NCI-H2107 treated with DMSO at 0.1 percent for 48 hours (cell line): ENCODE data around the gene RANBP3.

Source experiments
- DNase-seq: peaks from one replicate; lab custom pipeline; 2025; ENCODE audit not compliant: unreplicated experiment; lab: John Stamatoyannopoulos, UW

RANBP3 gene

DNA sequence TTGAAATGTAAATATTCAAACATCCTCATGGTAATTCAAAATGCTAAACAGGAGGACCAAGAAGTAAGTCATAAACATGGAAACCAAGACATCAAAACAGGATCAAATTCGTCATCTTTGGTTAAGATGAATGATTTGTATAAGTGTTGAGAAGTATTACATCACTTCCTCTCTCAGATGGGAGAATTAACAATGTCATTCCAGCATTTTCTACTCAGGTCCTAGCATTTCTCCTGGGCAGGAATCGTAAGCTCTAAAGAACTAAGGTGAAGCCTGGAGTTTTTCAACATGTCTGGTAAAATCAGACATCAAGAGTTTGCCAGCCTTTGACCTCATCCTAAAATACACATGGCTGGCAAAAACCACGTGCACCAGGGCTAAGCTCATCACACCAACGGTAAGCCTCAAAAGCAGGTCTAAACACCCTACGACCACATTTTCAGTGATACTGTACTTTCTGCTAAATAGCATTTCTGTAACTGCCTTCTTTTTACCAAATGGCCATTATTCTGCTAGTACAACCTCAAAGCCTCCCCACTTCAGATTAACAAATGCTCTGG is 24.8 kb downstream of the RANBP3 start:
- DNase-seq, result no peak

DNA sequence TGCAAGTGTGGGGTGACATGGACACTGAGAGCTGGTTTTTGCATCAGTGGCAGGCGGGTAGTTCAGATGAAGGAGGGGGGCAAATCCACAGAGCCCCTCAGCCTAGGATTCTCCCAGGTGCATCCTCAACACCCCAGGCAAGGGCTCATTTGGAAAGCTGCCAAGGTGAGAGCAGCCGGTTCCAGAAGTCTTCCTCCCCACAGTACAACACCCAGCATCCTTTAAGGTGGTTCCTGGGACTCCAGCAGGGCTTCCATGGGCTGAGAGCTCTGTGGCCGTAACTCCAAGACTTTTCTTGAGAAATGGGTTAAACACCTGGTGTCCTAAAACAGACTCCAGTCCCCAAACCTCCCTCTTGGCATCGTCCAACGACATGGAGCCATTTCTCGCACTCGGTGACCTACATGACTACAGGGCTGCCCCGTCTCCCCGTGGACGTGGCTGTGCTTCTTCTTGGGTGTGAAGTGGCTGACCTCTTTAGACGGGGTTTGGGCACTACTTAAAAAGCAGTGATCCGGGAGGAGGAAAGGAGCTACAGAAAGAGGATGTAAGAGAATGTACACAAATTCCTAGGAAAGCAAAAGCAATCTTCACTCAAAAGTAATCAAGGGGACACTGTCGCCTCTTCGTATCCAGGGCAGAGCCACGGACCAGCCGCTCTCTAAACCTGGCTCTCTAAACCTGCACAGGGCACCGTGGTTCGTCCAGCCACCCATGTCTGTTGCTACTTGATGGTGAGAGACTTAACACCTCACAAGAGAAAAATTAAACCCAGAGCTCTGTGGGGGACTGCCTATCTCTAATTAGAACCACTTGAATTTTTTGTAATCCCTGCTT is 25.5 kb downstream of the RANBP3 start:
- DNase-seq, result no peak

DNA sequence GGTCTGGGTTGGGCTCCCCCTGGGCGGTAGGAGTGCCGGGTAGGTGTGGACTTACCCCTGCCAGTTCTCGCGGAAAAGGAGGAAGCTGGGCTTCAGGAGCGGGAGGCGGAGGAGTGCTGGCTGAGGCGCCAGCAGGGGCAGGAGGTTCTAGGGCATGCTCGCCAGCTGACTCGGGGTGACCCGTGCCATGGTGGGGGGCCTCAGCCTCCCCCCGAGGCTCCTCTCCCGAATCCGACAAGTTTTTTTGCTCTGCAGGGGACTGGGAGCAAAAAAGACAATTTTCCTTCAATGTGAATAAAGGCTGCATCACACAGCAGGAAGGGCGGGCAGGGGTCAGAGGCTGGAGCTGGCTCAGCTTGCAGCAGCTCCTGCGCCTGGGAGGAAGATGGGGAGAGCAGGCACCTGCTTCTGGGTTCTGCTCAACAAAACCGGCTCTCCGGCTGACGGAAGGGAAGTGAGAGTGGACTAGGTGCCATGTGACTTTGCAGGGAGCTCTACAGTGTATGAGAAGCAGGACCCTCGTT is 26.5 kb downstream of the RANBP3 start:
- DNase-seq, result no peak

DNA sequence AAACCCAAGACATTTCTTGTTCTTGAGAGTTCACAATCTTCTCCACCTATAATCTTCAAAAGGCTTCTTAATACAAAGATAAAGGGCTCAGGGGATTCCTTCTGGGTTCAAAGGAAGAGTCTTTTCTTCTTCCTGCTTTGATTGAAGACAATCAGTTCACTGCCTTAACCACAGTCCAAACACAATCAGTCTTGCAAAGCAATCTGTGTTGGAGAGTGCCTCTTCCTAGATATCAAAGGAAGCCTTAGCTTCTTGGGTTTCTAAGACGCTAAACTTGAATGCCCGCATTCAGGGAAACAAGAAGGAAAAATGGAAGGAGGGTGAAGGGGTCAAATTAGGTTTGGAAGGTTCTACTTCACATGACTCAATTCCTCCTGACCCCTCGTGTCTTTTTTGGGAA is 27.2 kb downstream of the RANBP3 start:
- DNase-seq, result no peak

DNA sequence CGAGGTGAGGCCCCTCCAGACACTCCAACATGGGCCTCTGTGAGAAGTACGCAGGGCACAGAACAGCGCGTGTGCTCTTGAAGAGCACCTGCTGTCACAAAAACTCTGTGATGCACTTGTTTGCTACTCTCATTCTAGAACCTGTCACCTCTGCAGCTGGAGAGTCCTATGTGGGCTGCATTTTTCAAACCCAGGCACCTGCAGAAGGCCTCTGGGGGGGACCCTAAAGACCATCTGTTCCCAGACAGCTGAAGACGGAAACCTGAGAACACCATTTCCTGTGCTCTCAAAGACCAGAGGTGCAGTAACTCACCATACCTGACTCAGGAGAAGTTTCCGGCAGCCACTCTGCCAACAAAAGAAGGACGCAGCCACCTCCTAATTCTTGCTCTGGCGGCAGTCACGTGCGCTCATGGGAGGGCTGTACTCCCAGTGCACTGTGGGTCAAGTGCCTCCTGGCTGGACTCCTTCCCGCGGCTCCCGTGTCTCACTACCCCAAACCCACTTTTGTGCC is 28.1 kb downstream of the RANBP3 start:
- peak; percentile 93 for DNase-seq

DNA sequence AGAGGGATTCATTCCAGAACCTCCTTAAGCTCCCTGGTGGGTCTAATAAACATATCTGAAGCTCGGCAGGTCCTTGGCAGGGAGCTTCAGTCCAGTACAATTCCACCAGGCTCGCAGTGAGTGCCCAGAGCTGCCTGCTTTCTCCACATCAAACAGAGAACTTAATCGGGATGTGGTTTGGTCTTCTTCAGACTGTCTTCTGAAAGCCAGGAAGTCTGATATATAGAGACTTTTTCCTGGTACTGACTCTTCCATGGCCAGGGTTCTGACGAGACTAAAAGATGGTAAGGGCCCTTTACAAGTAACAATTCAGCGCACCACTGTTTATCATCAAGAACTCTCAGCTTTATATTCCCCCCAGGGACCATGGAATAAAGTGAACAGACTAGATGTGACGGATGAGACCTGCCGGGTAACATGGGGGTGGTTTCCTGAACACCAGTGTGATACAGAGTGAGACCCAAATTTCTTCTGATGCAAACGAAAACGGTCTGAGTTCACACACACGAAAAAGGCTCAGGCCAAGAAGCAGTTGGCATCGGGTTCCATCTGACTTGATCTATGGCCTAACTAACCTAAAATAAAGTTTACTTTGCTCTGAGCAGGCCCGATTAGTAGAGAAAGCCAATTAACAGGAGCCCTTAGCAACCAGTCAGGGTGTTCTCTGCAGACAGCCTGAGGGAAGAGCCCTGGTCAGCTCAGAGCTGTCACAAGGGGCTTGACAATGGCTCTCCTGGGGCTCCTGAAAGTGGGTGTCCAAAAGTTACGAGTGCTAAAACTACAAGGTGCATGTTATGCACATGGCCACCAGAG is 29.0 kb downstream of the RANBP3 start:
- no peak for DNase-seq

DNA sequence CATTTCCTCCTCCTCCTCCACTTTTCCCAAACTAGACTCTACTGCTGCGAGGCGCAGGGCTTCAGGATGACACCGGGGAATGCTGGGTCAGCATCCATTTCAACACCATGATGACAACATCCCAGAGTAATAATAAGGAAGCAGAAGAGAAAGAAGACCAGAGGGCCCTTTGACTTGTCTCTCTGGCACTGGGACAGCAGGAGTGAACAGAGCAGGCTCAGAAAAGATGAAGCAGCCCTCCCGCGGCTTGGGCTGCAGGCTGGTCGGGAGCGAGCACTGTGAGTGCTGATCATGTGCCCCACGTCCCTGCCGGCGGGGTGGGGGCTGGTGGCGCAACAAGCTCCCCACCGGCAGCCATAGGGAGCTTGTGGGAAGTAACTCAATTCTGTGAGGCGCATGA is 30.5 kb downstream of the RANBP3 start:
- DNase-seq, result no peak

DNA sequence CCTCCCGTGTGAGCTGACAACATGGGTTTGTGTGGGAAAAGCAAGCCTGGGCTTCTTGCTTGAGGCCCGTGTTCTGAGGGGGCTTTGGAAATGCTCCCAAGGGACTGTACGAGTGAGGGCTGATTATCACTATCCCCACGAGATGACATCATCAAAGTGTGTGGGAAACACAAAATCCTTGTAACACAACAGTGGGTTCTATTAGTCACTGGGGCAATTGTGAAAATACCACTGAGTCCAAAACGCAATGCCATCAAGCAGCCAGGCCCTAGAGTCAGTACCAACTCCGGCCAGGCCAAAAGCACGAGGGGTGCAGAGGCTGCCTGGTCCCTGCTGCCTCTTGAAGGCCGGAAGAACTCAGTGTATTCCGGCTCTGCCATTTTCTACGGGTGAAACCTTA is 34.3 kb downstream of the RANBP3 start:
- no peak for DNase-seq

DNA sequence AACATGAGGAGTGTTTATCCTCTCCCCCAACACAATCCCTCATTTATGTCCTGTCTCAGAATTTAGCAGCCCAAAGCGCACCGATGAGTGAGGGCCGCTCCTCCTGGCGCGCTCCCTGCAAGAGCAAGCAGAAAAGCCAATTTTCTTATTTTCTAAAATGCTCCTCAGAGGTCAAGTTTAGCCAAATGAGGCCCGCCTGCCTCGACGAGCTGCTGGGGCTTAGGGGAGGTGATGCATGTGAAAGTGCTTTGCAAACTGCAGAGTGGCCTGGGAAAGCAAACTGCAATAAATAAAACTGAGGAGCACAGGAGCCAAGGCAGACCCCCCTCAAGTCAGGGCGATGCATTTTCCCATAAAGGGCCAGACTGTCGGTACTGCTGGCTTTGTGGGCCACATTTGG is 34.9 kb downstream of the RANBP3 start:
- DNase-seq, result no peak

DNA sequence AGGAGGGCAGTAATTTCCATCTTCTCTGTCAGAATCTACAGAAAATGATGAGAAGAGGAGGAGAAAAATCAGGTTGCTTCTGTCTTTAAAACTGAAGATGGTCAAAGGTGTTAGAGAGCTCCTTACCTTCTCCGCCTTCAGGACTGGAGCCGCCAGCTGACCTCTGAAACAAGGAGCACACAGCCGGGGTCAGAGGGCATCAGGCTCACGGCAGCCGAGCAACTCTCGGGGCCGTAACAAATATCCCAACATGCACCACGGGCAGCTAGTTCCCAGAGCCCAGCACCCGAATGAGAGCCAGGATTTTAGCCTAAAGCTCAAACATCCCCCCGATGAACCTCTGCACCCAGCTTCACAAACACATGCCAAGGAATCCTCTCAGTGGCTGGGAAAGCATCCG is 36.3 kb downstream of the RANBP3 start:
- no peak for DNase-seq

DNA sequence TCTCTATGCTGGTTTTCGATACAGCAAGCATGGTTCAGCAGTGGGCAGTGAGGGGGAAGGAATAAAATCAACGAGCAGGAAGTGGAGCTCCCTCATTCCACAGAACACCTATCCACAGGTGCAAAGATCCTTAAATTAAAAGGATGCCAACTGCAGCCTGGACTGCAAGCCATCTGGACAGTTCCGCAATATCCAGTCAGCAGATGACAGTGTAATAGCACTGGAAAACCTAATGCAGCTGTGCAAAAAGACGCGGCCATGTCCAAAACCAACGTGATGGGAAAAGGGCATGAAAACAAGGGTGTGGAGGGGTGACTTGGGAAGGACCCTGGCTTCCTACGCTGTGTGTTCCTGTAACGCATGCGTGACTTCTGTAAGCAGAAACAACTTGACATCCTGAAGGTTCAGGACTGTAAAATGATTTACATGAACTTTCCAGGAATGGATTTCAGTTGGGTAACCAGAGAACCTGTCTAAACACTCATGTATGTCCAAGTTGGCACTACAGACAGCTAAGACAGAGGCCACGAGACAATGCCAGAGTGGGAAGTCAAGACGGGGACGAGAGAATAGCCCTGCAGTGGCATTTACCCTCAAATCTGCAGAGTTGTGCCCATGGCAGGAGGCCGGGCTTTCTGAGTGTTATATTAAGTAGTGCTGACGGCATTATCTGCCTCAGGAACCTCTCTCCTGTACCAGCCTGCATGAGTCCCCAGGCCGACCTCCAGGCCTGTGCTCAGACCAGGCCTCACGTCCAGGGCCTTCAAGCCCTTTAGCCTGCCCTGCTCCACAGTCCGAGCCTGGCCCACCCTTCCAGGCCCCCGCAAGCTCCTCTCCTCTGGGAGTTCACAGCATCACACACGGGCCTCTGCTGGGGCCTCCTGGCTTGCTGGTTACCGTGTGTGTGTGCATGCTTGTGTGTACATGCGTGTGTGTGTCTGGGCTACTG is 37.4 kb downstream of the RANBP3 start:
- no peak for DNase-seq

DNA sequence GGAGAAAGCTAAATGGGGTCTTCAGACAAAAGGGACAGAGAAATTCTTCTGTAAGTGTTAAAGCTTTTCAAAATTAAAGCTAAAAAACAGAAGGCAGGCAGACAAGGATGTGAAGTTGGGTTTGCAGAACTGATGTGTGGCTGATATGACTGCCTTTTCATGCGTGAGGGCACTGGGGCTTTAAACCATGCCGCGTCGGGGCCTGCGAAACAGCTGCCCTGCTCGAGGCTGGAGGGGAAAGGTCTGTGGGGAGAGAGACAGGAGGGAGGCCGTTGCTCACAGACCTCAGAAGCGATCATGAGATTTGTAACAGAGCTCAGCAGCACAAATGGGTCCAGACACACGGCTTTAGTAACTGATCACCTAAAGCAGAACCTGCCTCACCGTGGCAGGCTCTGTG is 40.4 kb downstream of the RANBP3 start:
- no peak for DNase-seq

DNA sequence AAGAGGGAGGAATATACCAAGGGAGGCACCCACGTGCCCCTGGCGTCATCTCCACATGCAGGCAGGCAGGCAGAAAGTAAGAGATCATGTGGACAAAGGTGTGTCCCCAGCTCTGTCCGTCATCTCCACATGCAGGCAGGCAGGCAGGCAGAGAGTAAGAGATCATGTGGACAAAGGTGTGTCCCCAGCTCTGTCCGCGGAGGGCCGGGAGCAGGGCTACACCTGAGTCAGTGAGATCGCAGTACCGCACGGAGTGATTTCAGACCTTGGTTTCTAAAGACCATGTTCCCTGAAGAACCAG is 41.7 kb downstream of the RANBP3 start:
- no peak for DNase-seq

DNA sequence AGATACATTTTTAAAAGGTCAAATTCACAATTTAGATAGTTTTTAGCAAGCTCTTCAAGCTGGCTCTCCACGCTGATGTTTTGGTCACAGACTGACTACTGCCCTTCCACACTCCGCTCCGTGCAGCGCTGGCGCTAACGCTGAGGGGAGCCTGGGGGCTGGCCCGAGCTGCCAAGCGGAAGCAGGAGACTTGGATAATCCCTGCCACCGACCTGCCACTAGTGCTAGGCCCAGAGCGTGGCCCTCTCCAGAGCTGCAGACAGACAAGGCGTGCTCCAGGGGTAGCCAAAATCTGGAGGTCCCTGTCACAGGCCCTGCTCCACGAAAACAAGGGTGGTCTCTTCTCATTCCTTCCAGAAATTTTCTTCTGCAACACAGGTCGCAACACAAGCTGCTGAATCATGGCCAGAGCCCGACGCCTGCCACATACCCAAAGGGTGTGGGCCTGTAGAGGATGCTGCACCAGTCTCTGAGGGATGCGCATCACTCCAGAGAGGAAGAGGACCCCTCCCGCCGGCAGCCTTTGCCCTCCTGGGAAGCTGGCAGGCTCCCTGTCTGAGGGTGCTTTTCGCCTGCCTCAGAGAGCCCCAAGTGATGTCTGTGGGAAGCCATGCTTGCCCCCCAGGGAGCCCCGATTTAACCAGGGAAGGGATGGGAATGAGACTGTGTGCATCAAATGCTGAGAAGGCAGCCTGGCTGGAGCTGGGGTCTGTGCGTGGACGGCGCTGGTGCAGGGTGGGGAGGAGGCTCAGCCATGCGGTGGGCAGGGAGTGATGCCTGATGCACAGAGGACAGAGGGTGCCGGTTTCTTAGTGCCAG is 42.3 kb downstream of the RANBP3 start:
- DNase-seq, result no peak

DNA sequence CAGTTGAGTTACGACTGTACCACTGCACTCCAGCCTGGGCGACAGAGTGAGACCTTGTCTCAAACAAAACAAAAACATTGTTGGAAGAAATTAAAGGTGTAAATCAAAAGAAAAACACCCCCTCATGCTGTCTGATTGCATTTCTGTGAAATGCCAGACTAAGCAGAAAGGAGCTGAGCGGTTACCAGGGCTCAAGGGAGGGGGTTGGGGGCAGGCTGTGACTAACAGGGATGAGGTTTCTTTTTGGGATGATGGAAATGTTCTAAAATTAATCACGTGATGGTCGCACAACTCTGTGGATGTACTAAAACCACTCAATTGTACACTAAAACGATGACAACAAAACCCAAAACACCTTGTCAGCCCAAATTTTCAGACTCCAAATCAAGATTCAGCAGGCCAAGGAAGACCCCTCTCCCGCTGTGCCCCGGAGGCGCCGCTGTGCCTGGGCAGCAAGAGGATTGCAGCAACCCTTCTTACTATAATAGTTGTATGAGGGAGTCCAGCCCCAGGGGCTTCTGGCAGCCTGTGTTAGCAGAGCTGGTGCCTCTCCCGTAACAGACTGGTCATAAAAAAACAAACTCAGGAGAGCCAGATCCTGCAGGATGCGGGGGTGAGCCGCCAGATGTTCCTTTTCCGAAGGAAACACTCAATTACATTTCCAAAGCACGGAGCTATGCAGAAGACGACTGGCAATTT is 43.0 kb downstream of the RANBP3 start:
- no peak for DNase-seq

DNA sequence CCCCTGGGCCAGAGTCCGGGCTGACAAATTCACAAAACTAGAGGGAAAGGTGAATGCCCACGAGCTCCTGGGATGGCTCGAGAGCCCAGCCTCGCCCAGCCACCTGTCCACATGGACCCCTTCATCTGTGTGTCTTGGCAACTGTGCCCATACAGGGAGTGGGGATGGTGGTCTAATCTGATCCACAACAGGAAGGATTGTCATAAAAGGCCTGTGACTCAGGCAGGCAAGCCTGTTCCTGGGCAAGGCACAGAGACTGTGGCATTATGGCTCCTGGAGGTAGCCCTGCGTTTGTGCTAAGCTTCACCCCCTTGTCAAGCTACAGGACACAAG is 43.9 kb downstream of the RANBP3 start:
- no peak for DNase-seq

DNA sequence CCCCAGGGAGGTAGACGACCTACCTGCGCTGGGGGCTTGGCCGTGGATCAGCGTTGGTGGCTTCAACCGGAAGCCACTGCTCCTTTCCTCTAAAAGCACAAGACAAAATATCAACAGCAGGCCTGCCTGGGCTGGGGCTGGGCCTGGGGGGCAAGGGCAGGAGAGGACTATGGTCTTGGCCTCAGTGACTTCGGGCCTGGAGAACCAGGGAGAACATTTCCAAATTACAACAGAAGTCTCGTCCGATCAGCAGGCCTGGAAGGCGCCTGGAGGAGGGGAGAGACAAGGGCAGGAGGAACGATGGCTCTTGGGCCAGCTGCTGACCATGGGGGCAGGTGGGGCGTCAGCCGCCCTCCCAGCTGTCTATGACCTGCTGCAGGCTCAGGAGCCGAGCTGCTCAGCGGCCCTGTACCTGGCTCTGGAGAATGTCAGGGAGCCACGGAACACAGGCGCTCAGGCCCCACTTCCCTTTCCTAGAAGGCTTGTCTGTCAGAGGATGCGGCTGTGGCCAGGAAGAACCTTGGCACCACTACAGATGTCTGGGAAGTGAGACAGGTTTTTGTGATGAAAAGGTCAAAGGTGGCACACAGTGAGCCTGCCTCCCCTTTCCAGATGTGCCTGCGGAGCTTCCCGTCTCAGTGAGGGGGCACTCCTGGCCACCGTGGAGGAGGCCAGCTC is 44.4 kb downstream of the RANBP3 start:
- DNase-seq, result no peak

DNA sequence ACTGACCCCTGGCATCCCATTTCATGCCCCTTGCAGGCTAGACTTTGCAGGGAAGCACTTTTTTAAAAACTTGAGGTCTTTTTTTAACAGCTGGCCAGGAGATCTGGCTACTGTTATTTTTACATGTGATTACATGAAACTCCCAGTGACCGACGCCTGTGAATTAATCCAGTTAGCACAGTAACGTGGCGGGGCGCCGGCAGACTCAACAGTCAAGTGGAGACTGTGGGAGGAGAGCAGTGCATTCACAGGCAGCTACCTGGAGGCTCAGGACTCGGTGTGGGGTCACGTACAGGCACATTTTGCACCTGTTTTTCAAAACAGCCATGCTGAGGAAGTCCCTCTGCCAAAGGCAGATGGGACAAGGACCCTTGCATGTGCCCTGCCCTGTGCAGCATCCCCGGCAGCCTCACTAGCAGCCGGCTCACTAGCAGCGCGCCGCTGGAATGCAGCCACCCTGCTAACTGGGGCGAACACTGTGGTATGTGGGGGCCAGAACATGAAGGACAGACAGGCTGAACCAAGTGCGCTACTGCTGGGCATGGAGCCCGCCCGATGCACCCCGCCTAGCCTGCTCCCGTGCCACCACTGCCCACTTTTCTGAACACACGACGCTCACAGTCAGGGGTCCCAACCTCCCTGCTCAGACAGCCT is 45.2 kb downstream of the RANBP3 start:
- no peak for DNase-seq
